ENCODE data around the gene RGS8.
A peak's percentile ranks its signal among the peaks of the same experiment; 100 is the strongest.

DNA sequence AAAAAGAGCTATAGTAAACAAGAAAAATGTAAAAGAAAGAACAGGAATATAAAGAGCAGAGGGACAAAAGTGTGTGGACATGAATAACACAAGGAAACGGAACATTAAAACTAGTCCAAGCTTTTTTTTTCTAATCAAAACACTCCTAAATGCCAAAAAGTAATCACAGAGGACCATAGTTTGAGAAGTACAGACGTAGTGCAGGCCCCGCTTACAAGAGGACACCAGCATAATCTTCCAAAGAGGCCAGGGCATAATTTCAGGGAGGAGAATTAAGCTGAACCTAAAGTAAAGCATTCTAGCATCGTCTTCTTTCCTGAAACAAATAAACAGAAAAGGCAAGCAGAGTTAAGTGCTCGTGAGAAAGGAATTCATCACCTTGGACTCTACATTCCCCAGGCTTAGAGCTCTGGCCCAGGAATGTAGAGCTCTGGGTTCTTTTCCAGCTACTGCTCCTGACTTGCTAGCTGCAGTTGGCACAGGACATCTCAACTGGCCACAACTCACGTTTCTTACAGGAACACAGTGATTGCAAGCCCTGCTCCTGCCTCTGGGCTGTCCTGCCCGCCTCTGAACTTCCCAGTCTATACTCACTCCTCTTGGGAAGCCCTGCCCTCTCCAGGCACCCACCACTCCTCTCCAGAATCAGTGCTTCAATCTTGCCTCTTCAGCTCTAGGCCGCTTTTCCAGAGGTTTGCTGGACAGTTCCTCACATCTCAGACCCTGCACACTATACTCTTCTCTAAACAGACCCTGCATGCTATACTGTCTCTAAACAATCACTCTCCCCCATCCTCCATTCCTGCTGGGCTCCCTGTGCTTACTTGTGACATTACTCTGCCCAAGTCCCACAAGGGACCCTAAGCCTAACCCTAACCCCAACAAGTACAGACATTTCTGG, 9.8 kb downstream of the RGS8 start:
- TF ChIP-seq CTCF (IDR thresholded peaks at IDR 0.05; ENCODE audit: low read depth, low read length, missing input control): no peak
- TF ChIP-seq, protein P1, sequence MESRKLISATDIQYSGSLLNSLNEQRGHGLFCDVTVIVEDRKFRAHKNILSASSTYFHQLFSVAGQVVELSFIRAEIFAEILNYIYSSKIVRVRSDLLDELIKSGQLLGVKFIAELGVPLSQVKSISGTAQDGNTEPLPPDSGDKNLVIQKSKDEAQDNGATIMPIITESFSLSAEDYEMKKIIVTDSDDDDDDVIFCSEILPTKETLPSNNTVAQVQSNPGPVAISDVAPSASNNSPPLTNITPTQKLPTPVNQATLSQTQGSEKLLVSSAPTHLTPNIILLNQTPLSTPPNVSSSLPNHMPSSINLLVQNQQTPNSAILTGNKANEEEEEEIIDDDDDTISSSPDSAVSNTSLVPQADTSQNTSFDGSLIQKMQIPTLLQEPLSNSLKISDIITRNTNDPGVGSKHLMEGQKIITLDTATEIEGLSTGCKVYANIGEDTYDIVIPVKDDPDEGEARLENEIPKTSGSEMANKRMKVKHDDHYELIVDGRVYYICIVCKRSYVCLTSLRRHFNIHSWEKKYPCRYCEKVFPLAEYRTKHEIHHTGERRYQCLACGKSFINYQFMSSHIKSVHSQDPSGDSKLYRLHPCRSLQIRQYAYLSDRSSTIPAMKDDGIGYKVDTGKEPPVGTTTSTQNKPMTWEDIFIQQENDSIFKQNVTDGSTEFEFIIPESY (IDR thresholded peaks at IDR 0.05): no peak
- TF ChIP-seq EGR1 (IDR thresholded peaks at IDR 0.05; ENCODE audit: low read depth in 2 of 2): no peak
- no peak for TF ChIP-seq RAD21 (IDR thresholded peaks at IDR 0.05)
- TF ChIP-seq, protein P2, sequence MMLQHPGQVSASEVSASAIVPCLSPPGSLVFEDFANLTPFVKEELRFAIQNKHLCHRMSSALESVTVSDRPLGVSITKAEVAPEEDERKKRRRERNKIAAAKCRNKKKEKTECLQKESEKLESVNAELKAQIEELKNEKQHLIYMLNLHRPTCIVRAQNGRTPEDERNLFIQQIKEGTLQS (IDR thresholded peaks at IDR 0.05): no peak
- TF ChIP-seq TAF1 (conservative IDR thresholded peaks at IDR 0.05): no peak
- TF ChIP-seq, protein P3, sequence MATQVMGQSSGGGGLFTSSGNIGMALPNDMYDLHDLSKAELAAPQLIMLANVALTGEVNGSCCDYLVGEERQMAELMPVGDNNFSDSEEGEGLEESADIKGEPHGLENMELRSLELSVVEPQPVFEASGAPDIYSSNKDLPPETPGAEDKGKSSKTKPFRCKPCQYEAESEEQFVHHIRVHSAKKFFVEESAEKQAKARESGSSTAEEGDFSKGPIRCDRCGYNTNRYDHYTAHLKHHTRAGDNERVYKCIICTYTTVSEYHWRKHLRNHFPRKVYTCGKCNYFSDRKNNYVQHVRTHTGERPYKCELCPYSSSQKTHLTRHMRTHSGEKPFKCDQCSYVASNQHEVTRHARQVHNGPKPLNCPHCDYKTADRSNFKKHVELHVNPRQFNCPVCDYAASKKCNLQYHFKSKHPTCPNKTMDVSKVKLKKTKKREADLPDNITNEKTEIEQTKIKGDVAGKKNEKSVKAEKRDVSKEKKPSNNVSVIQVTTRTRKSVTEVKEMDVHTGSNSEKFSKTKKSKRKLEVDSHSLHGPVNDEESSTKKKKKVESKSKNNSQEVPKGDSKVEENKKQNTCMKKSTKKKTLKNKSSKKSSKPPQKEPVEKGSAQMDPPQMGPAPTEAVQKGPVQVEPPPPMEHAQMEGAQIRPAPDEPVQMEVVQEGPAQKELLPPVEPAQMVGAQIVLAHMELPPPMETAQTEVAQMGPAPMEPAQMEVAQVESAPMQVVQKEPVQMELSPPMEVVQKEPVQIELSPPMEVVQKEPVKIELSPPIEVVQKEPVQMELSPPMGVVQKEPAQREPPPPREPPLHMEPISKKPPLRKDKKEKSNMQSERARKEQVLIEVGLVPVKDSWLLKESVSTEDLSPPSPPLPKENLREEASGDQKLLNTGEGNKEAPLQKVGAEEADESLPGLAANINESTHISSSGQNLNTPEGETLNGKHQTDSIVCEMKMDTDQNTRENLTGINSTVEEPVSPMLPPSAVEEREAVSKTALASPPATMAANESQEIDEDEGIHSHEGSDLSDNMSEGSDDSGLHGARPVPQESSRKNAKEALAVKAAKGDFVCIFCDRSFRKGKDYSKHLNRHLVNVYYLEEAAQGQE (IDR thresholded peaks at IDR 0.05): no peak
- TF ChIP-seq SP1 (IDR thresholded peaks at IDR 0.05): peak; percentile 20
- TF ChIP-seq JUND (IDR thresholded peaks at IDR 0.05): no peak
- no peak for TF ChIP-seq NR2F2 (IDR thresholded peaks at IDR 0.05)
